Heart right ventricle (tissue), 16 donors: ENCODE measurements around the gene CD8B. TPM values are rescaled to one million over a fixed set of nuclear protein-coding genes. Genes with fewer than 3 reads are reported as not detected.

ENCODE experiments used
- ATAC-seq, 8 donors: fragments of 200-7000 bp; cut with Tn5 transposase; one replicate each; pipeline ENCODE4 v1.9.1; 2020; ENCODE audit warnings: mild to moderate bottlenecking in 8 of 8, moderate library complexity in 8 of 8, moderate number of reproducible peaks in 1 of 8
- DNase-seq, 2 donors: peaks; one replicate each; pipeline ENCODE4 v3.0.0-alpha.2; 2020
- H3K27ac ChIP-seq, 10 donors: fragments of 200-600 bp; sonication (generic) in 2 of 10; one replicate each; pipeline versions ENCODE4 v1.5.0 to v1.8.0; 2020 to 2022; ENCODE audit warnings: mild to moderate bottlenecking in 3 of 10
- H3K27me3 ChIP-seq, 7 donors: fragments of 200-600 bp; one replicate each; pipeline ENCODE4 v1.8.0; 2021 to 2022; ENCODE audit warnings: mild to moderate bottlenecking in 2 of 7
- H3K36me3 ChIP-seq, 9 donors: fragments of 200-600 bp; sonication (generic) in 1 of 9; one replicate each; pipeline versions ENCODE4 v1.5.0 to v1.8.0; 2020 to 2022; ENCODE audit warnings: mild to moderate bottlenecking in 2 of 9
- H3K4me1 ChIP-seq, 9 donors: fragments of 200-600 bp; sonication (generic) in 1 of 9; one replicate each; pipeline versions ENCODE4 v1.5.0 to v1.8.0; 2020 to 2022; ENCODE audit warnings: mild to moderate bottlenecking in 4 of 9
- H3K4me3 ChIP-seq, 10 donors: fragments of 200-600 bp; sonication (generic) in 2 of 10; one replicate each; pipeline versions ENCODE4 v1.5.0 to v1.8.0; 2020 to 2022; ENCODE audit warnings: mild to moderate bottlenecking in 7 of 10, moderate library complexity in 2 of 10
- H3K9me3 ChIP-seq, 11 donors: fragments of 200-600 bp in 10 of 11; sonication (generic) in 2 of 11; one replicate each; pipeline versions ENCODE4 v1.5.0 to v1.8.0; 2013 to 2022; ENCODE audit warnings: mild to moderate bottlenecking in 2 of 11, control low read depth in 1 of 11, moderate library complexity in 1 of 11
- CTCF ChIP-seq, 9 donors: fragments of 200-600 bp; sonication (generic) in 2 of 9; IDR thresholded peaks; one replicate each; pipeline versions ENCODE4 v1.5.0 to v1.8.0; 2021 to 2022; ENCODE audit warnings: antibody characterized with exemption in 9 of 9, mild to moderate bottlenecking in 5 of 9, moderate library complexity in 1 of 9
- WGBS, 2 donors: extraction: QIAGEN DNeasy Blood & Tissue Kit; methylation state at CpG; one replicate each; pipeline ENCODE4 v1.1.7; 2013; ENCODE audit warnings: inconsistent platforms in 1 of 2; 5-methylcytosine and 5-hydroxymethylcytosine counted together
- intact Hi-C, 10 donors: fragments of 100-400 bp; cut with DNase I; formaldehyde crosslinking; loops; one replicate each; pipeline versions ENCODE4 v1.11.1 to v1.14.2; 2022
- polyA plus RNA-seq, 2 donors: library from polyadenylated mRNA; stranded (reverse); fragments of 200-250 nt; gene quantifications; one replicate each; pipeline ENCODE4 v1.2.3, GENCODE V29; 2013
- total RNA-seq, 10 donors: library from RNA; stranded (reverse); fragmentation: NEBNext Ultra II Directional in 3 of 10; extraction: Animal tissue kit (Norgen Biotek cat#: 25700) in 3 of 10; gene quantifications; one replicate each; pipeline versions ENCODE4 v1.2.1 to v1.2.4, GENCODE V29; 2021 to 2023
- donor health status: Arrhythmogenic right ventricular cardiomyopathy.
- donor health status: ischemic (EF 13 %, LVEDD 7.1; RV severe dilation, severe dysfunction).
- donor health status: healthy with polysubstance abuse.
- donor health status: DM: no; HTN: yes; CAD: no.
- donor health status: DM: no; HTN: no; CAD: no.
- donor health status: ischemic (EF 25% LVEDD 6.9; RV normal size, moderate dysfunction).
- donor health status: ischemic (EF 25% LVEDD 5.7; RV mildly dilated, moderate dysfunction).
- donor health status: healthy.
- donor health status: DM: yes; HTN: yes; CAD: no.
- donor health status: Ischemic cardiomyopathy.
- donor health status: ischemic (EF 35%, LVEDD 5.7; RV mildly dilated, moderate dysfunction).
- donor health status: nonischemic (EF 11% LVEDD 7.7; RV severe dilation, severe dysfunction).
- donor health status: DM: yes; HTN: yes; CAD: no.
- donor health status: PGD.
- donor health status: ischemic (EF 29% LVEDD 5.4; RV normal size, mild dysfunction).
- donor health status: nonischemic (EF 23%, LVEDD 6.1; RV moderate dilation, normal function).

The CD8B gene
- total and polyA plus RNA-seq, 12 donors = 0.28 to 5.2 (median 0.50) TPM; not detected in 8

DNA sequence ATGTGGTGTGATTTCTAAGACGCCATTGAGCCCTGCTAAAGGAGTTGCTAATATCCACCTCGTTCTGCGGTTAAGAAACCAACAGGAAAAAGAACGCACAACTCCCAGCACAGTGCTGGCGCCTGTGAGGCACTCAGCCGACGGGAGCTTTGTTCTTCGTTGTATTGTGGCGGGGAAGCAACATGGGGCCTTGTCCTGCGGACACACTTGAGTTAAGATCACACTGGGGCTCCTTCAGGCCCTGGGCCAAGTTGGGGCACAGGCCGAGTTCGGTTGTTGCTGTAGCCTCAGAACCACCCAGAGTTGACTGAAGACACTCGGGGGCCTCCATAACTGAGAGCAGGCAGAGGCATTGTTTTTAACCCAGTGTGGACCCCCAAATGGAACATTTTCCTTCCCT, 40.4 kb downstream of the CD8B start:
- no peak for TF ChIP-seq CTCF (IDR thresholded peaks at IDR 0.05)
- whole genome bisulfite sequencing, 2 donors = 89 to 93% methylated on average over 13 of the region's 13 CpGs
- peaks cover 0 to 14% (median 6%) of the 10 kb centered on the region in 11 donors for H3K9me3 ChIP-seq
- intact Hi-C loops = no loop called here
- ATAC-seq (no peak), DNase-seq (no peak)
- no peak overlapping the region for H3K4me3 ChIP-seq
- peaks cover 0 to 18% (median 4%) of the 10 kb centered on the region in 7 donors for H3K27me3 ChIP-seq
- peak overlapping the region in 1 of 10 donors; percentile 29 for H3K27ac ChIP-seq
- no peaks in the 10 kb centered on the region for H3K36me3 ChIP-seq
- H3K4me1 ChIP-seq = no peaks in the 10 kb centered on the region

GRCh38 chr2:86818957-86819356, 42.7 kb downstream of the CD8B start:
- Histone ChIP-seq H3K4me1 (no peaks in the 10 kb centered on the region), H3K36me3 (no peaks in the 10 kb centered on the region), H3K9me3 (peaks cover 0 to 14% (median 6%) of the 10 kb centered on the region in 11 donors), H3K4me3 (no peak overlapping the region), H3K27ac (no peak overlapping the region), H3K27me3 (peaks cover 0 to 28% (median 6%) of the 10 kb centered on the region in 7 donors)
- no peak for TF ChIP-seq CTCF (IDR thresholded peaks at IDR 0.05)
- intact Hi-C loops = no loop called here
- ATAC-seq = no peak
- DNase-seq = no peak
- WGBS, 2 donors = 89 to 96% methylated on average over 2 of the region's 2 CpGs

- no peaks in the 10 kb centered on the region for H3K36me3 ChIP-seq
- intact Hi-C loops = no loop called here
- WGBS, 2 donors = 92 to 96% methylated on average over 4 of the region's 4 CpGs
- H3K4me1 ChIP-seq = no peaks in the 10 kb centered on the region
- no peak for TF ChIP-seq CTCF (IDR thresholded peaks at IDR 0.05)
- H3K4me3 ChIP-seq = no peak overlapping the region
- ATAC-seq (no peak), DNase-seq (no peak)
- no peak overlapping the region for H3K27ac ChIP-seq
- H3K27me3 ChIP-seq = peaks cover 0 to 35% (median 6%) of the 10 kb centered on the region in 7 donors
- peaks cover 0 to 12% (median 6%) of the 10 kb centered on the region in 11 donors for H3K9me3 ChIP-seq
Measured at GRCh38 chr2:86818114-86818801, 43.4 kb downstream of the CD8B start.

DNA sequence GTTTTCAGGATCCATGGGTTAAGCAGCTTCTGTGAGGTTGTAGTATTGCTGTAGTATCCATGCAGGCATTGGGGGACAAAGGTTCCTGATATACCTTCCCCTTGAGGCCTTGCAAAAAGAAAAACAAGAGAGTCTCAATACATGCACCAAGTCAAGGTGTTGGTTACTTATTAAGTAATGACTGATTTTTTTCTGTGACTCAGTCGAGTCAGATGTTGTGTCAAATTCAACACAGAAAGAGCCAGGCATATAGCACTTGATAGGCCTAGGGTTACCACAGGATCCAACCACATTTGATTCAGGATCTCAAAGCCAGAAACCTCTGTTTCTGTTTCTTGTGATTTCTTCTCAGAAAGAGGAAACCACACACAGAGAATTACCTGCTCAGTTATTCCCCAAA, 46.1 kb downstream of the CD8B start:
- Histone ChIP-seq H3K27ac (no peak overlapping the region), H3K36me3 (no peaks in the 10 kb centered on the region), H3K4me3 (no peak overlapping the region), H3K4me1 (no peaks in the 10 kb centered on the region), H3K9me3 (no peaks in the 10 kb centered on the region), H3K27me3 (peaks cover 0 to 57% (median 25%) of the 10 kb centered on the region in 7 donors)
- intact Hi-C loops = no loop called here
- whole genome bisulfite sequencing, 2 donors = 77 to 79% methylated on average over 1 of the region's 1 CpG
- no peak for DNase-seq
- ATAC-seq = no peak
- no peak for TF ChIP-seq CTCF (IDR thresholded peaks at IDR 0.05)
